Stimulated activated CD4-positive, alpha-beta T cell treated with anti-CD3 and anti-CD28 coated beads, Interleukin-12 subunit alpha, Interleukin-12 subunit beta, amount 100 ng/mL, for 4 hours (primary cell): Measurements from ENCODE around the gene ADAMTS12.
"Not testable (repeated sequence)": the region's sequence is repeated elsewhere in the genome, so short reads cannot be mapped to it uniquely, and the experiment has no call there.

Experiments
- DNase-seq: peaks from one replicate; pipeline ENCODE4 v3.0.0-alpha.2; 2020

The ADAMTS12 gene

GRCh38 chr5:33563983-33564908 lies 327.5 kb downstream of the ADAMTS12 start:
- DNase-seq: no peak

DNA sequence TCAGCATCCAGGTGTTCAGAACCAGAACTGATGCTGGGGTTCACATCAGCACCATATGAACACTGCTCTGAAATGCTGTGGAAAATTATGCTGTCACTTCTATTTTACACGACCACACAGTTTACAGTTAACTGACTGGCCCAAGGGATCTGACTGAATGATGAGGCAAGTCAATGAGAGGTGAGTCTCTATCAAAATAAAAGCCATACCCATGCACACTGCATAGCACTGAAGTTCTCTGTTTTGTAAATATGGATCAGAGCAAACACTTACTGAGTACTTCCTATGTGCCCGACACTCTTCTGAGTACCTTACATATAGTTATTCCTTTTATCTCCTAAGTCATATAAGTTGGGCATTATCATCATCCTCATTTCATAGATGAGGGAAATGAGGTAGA lies 328.3 kb downstream of the ADAMTS12 start:
- no peak for DNase-seq

- no peak for DNase-seq
These were observed 333.3 kb downstream of the ADAMTS12 start for GRCh38 chr5:33558489-33558888.

DNA sequence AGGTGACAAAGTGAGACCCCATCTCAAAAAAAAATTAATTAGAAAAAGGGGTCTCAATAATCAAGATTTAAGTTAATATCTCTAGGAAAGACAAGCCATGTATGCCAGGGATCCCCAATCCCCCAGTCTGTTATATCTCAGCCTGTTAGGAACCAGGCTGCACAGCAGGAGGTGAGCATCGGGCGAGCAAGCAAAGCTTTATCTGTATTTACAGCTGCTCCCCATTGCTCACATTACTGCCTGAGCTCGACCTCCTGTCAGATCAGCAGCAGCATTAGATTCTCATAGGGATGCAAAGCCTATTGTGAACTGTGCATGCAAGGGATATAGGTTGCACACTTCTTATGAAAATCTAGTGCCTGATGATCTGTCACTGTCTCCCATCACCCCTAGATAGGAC lies 334.2 kb downstream of the ADAMTS12 start:
- DNase-seq: no peak

DNA sequence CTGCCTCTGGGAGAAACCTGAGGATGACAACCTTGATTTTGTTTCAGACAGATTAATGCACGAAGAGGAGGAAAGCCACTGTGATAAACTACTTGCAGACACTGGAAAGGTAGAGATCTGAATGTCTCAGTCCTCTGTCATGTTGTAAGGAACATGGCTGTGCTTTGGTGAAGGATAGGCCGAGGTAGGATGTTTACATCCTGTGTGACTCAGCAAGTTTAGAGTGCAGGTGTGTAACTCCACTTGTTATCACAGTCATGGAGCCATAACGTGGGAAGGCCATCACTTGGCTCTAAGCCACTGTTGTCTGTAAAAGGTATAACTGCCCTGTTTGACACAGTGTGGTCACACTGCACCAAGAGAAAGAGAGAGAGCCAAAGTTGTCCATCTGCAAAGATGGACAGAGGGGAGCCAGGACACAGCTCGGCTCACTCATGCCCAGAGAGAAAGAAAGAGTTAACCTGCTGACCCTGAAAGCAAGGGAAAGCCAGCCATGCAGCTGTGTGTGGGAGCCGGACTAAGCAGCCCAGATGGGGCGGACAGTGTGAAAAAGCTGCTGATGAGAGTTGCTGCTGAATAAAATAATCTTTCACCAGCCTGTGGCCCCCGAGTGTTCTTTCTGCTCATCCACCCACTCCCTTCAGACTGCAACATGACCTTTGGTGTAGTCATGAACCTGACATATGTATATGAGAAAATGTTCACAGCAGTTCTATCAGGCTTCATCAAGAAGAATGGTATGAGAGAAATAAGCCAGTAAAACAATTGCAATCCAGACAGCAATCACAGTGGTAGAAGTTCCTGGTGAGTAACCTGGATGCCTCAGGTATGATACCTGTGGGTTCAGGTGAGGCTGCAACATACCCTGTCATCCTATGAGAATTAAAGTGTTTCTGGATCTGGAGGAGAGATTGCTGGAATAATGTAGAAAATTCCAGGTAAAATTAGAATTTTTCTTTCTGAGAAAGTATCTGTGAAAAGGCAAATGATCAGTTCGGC lies 335.2 kb downstream of the ADAMTS12 start:
- no peak for DNase-seq

DNA sequence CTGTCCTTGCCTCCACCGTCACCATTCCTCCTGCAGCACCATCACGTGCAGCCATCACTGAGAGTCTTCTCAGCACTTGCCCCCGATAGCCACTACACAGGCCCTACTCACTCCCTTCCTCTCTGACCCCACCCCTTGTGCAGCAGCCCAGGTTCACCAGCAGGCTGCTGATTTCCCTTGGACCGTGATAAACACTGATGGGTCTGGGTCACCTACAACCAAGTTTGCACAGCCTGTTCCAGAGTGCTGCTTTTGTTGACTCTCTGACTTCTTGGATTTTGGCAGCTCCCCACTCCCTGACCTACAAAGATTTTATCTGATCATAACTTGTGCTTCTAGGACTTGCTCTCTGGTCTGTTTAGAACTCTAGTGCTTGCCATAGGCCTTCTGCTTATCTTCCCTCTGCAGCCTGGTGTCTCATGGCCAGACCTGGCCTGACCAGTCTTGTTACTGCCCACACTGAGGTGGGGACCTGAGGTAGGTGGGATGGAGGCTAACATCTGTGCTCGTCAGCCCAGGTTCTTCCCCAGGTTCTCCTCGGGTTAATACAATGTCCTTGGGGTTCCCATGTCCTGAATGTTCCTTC lies 341.7 kb downstream of the ADAMTS12 start:
- DNase-seq: no peak

GRCh38 chr5:33539790-33540189 lies 352.0 kb downstream of the ADAMTS12 start:
- not testable (repeated sequence) for DNase-seq

GRCh38 chr5:33539212-33539611 lies 352.6 kb downstream of the ADAMTS12 start:
- DNase-seq: no peak

DNA sequence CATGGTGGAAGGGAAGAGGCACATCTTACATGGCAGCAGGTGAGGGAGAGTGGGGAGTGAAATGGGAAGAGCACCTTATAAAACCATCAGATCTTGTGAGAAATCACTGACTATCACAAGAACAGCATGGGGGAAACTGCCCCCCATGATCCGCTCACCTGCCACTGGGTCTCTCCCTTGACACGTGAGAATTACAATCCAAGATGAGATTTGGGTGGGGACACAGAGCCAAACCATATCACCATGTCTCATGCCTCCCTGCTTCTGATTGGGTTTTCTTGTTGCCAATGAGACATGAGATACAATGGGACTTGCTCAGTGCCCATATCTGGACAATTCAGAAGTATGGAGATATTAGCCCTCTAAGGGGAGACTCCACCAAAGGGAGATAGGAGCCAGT lies 353.6 kb downstream of the ADAMTS12 start:
- DNase-seq: no peak

DNA sequence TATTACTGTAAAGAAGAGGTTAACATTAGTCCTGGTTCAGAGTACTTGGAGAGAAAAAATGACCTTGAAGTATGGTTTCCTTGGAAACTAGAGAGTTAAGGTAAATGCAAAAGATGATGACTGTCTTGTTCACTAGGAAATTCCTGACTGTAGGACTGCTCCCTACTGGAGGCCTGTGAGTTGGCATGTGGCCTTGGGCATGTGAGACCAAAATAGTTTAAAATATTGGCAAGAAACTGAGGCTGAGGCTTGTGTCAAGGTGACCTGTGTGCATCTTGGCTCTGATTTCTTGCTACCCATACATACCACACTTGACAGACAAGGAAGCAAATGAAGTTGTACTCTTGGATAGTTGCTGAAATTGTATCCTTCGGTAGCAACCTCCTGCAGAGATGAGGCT lies 354.6 kb downstream of the ADAMTS12 start:
- no peak for DNase-seq

DNA sequence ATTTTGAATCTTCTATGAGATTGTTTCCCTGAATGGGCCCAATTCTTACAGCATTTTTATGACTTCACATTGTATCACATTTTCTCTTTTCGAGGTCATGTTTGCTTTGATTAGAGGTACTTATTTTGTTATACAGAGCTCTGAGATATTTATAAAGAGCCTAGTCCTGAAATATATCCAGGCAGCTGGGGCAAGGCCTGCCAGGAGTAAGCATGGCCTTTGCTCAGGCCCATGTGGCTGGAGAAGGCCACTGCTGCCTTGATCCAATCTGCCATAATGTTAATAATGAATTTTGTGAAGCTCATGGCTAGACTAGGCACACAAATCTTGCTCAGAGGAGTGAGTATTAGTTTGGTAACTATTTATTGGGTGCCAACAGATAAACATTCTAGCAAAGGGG lies 355.0 kb downstream of the ADAMTS12 start:
- DNase-seq: no peak

- DNase-seq: no peak
These were observed 360.0 kb downstream of the ADAMTS12 start for GRCh38 chr5:33531824-33532223.

DNA sequence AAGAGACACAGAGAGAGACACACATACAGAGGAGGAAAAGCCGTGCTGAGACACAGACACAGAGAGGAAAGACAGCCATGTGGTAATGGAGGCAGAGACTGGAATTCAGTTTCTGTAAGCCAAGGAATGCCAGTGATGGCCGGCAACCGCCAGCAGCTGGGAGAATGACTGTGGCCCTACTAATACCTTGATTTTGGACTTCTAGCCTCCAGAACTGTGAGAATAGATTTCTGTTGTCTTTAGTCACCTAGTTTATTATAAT lies 360.8 kb downstream of the ADAMTS12 start:
- no peak for DNase-seq

GRCh38 chr5:33530183-33531036 lies 361.4 kb downstream of the ADAMTS12 start:
- DNase-seq: no peak

- DNase-seq: no peak
These were observed 364.1 kb downstream of the ADAMTS12 start for GRCh38 chr5:33527696-33528095.

DNA sequence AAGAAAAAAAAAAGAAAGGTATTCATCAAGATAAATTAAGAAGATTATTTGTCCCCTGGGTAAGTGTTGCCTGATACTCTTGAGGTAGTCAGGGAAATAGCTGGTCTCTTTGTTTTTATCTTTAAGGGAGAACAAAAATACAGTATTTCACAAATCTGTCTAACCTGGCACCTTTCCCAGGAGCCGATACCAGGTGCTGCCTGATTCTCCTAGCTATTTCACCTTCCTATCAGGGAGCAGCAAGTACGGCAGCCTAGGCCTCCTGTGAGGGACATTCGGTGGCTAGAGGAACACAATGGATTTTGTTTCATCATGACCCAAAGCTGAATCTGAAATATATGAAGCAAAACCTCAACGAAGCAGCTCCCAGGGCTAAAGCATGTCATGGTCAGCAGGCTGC lies 365.0 kb downstream of the ADAMTS12 start:
- no peak for DNase-seq

DNA sequence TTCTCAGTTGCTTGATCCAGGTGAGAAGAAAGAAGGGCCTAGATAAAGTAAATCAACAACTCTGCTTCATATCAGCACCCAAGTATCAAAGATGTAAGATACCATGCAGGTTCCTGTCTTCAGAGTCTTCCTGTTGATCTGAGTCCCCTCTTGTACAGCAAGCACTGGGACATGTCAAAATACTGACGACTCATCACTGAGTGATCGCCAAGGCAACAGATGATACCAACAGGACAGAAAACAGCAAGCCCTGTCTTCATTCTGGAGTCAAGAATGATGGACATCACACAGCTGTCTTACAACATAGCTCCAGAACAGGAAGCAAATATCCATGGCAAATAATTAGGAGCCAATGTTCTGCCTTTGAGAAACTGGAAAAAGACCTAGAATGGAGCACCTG lies 367.3 kb downstream of the ADAMTS12 start:
- no peak for DNase-seq

DNA sequence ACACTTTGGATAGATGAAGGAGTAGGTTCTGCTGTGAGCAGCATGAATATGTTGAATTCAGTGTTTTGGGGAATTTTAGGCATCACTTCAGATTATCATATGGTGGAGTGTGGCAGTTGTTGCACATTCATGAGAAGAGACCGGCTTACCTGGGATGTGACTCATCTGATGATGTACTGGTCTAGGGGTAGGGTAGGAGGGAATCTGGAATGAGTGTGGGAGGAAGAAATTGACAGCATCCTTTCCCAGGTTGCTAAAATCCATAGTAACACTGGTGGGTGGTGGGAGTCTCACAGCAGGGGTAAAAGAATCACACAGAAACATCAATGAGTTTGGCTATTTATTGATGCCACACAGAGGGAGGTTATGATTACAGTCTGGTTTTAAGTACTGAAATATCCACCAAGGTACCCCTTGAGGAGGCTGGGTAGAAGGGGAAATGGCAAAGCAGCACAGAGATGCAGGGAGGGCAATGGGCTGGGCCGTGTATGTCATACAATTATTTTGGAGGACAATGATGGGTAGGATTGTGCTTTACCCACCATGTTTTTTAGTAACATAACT lies 368.5 kb downstream of the ADAMTS12 start:
- DNase-seq: no peak

- no peak for DNase-seq
These were observed 375.4 kb downstream of the ADAMTS12 start for GRCh38 chr5:33516421-33516820.

DNA sequence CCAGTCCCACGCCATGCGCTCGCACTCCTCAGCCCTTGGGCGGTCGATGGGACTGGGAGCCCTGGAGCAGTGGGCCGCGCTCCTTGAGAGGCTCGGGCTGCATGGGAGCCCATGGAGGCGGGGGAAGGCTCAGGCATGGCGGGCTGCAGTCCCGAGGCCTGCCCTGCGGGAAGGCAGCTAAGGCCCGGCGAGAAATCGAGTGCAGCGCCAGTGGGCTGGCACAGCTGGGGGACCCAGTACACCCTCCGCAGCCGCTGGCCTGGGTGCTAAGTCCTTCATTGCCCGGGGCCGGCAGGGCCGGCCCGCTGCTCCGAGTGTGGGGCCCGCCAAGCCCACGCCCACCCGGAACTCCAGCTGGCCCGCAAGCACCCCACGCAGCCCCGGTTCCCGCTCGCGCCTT lies 376.4 kb downstream of the ADAMTS12 start:
- not testable (repeated sequence) for DNase-seq

- DNase-seq: no peak
These were observed 378.2 kb downstream of the ADAMTS12 start for GRCh38 chr5:33513462-33514185.
